Measurements from ENCODE around the gene SERPINA4.
"Not testable (repeated sequence)": the region's sequence is repeated elsewhere in the genome, so short reads cannot be mapped to it uniquely, and the experiment has no call there.

Gene SERPINA4

GRCh38 chr14:94591871-94592270, 30.6 kb downstream of the SERPINA4 start:
- FAIRE-seq: no peak

GRCh38 chr14:94592457-94592856, 31.2 kb downstream of the SERPINA4 start:
- no peak for DNase-seq (ENCODE audit: low spot score)
- no peak for FAIRE-seq

More at GRCh38 chr14:94591871-94592270, 30.6 kb downstream of the SERPINA4 start:
- DNase-seq (ENCODE audit: low spot score): no peak

- FAIRE-seq (no peak), DNase-seq (ENCODE audit: low spot score) (no peak)
Observed at GRCh38 chr14:94593376-94593748, 32.1 kb downstream of the SERPINA4 start.

GRCh38 chr14:94593749-94594431, 32.6 kb downstream of the SERPINA4 start:
- FAIRE-seq: no peak
- DNase-seq (ENCODE audit: low spot score): no peak

GRCh38 chr14:94594441-94594840, 33.2 kb downstream of the SERPINA4 start:
- no peak for DNase-seq (ENCODE audit: low spot score)
- FAIRE-seq: no peak

- DNase-seq (ENCODE audit: low spot score) (no peak), FAIRE-seq (no peak)
Observed at GRCh38 chr14:94595912-94596311, 34.7 kb downstream of the SERPINA4 start.

GRCh38 chr14:94596361-94596760, 35.1 kb downstream of the SERPINA4 start:
- no peak for DNase-seq (ENCODE audit: low spot score)
- FAIRE-seq: no peak

- DNase-seq (ENCODE audit: low spot score): no peak
- no peak for FAIRE-seq
Observed at GRCh38 chr14:94597788-94598187, 36.5 kb downstream of the SERPINA4 start.

- FAIRE-seq (no peak), DNase-seq (ENCODE audit: low spot score) (no peak)
Observed at GRCh38 chr14:94598506-94598815, 37.2 kb downstream of the SERPINA4 start.

- FAIRE-seq (no peak), DNase-seq (ENCODE audit: low spot score) (peak; percentile 83)
Observed at GRCh38 chr14:94598816-94599655, 37.8 kb downstream of the SERPINA4 start.

- no peak for FAIRE-seq
- peak; percentile 14 for DNase-seq (ENCODE audit: low spot score)
Observed at GRCh38 chr14:94599656-94600004, 38.4 kb downstream of the SERPINA4 start.

- FAIRE-seq (peak; percentile 44), DNase-seq (ENCODE audit: low spot score) (no peak)
Observed at GRCh38 chr14:94600148-94600545, 38.9 kb downstream of the SERPINA4 start.

GRCh38 chr14:94601884-94602391, 40.7 kb downstream of the SERPINA4 start:
- no peak for FAIRE-seq
- peak; percentile 75 for DNase-seq (ENCODE audit: low spot score)

GRCh38 chr14:94602722-94603121, 41.5 kb downstream of the SERPINA4 start:
- no peak for FAIRE-seq
- DNase-seq (ENCODE audit: low spot score): no peak

- FAIRE-seq (no peak), DNase-seq (ENCODE audit: low spot score) (no peak)
Observed at GRCh38 chr14:94605361-94605760, 44.1 kb downstream of the SERPINA4 start.

- FAIRE-seq; DNase-seq (ENCODE audit: low spot score): not testable (repeated sequence)
Observed at GRCh38 chr14:94608966-94609365, 47.7 kb downstream of the SERPINA4 start.

GRCh38 chr14:94611179-94611578, 49.9 kb downstream of the SERPINA4 start:
- DNase-seq (ENCODE audit: low spot score) (no peak), FAIRE-seq (no peak)

GRCh38 chr14:94612174-94612573, 50.9 kb downstream of the SERPINA4 start, which contains the start of gene SERPINA3:
SERPINA3 (plus strand) TSS chr14:94612391; CDS start chr14:94614442, 2,051 bp downstream.
- no peak for FAIRE-seq
- no peak for DNase-seq (ENCODE audit: low spot score)

- FAIRE-seq: no peak
- DNase-seq (ENCODE audit: low spot score): peak; percentile 13
Observed at GRCh38 chr14:94612580-94613554, 51.6 kb downstream of the SERPINA4 start.

- DNase-seq (ENCODE audit: low spot score) (no peak), FAIRE-seq (no peak)
Observed at GRCh38 chr14:94613720-94614644, 52.7 kb downstream of the SERPINA4 start.

Data from urothelium cell line (cell line).